Measurements from ENCODE around the gene EGLN3.

GRCh38 chr14:33997611-33998010, 46.7 kb upstream of the EGLN3 start:
- TF ChIP-seq CTCF (conservative IDR thresholded peaks at IDR 0.05): no peak
- no peak for TF ChIP-seq EZH2 (IDR thresholded peaks at IDR 0.05; ENCODE audit: low read depth)

Data from PC-9 (cell line).